Tibial nerve (tissue), 3 donors: ENCODE results near the gene MAML2.

ENCODE experiments used
- CTCF ChIP-seq, 5 experiments: fragments of 200-600 bp in 3 of 5; fragments of 450-650 bp in 2 of 5; sonication (generic) in 3 of 5; IDR thresholded peaks; one replicate each; pipeline ENCODE4 v1.5.1; 2016 to 2019; ENCODE audit warnings: antibody characterized with exemption in 5 of 5, mild to moderate bottlenecking in 3 of 5, moderate library complexity in 2 of 5
- POLR2A ChIP-seq, 2 donors: fragments of 450-650 bp; IDR thresholded peaks; one replicate each; pipeline ENCODE4 v1.6.1; 2017; ENCODE audit warnings: antibody characterized with exemption in 2 of 2, mild to moderate bottlenecking in 2 of 2, moderate library complexity in 2 of 2

- no peak for TF ChIP-seq CTCF (IDR thresholded peaks at IDR 0.05)
- no peak for TF ChIP-seq POLR2A (IDR thresholded peaks at IDR 0.05)
These were observed 23.0 kb upstream of the MAML2 start for GRCh38 chr11:96366024-96366423.
